ENCODE data around the gene SPINK6. TPM values are rescaled to one million over a fixed set of nuclear protein-coding genes. Genes with fewer than 3 reads are reported as not detected.

SPINK6 gene
- polyA plus RNA-seq, 1 donor (not counting 4 experiments of a cell fraction or from before 2014, with no cell fraction given), result 35.5 TPM

DNA sequence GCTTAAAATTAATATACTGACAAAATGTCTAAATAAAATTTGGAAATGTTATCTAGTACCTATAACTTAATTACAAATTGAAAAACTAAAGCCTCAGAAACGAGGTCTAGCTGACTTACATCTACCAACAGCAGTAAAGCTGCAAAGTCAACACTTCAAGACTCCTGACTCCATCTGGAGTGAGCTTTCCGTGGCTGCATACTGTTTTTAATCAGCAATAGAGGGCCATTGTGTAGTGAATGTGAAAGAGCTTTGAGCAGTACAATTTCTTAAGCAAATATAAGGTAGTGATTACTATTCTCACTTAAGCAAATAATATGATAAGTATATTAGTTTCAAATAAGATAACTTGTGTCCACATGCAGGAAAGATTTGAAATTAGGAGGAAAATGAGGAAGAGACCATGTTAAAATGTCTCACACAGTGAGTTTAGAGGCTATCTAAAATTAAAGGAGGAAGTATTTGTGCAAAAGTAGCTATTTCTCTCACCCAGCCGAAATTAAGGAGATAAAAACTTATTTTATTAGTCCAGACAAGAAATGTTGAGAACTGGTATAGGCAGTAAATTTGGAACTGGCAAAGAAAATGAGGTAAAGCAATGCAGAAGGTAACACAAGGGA is 6.4 kb downstream of the SPINK6 start:
- Histone ChIP-seq H3K9ac (ENCODE audit: control insufficient read depth, extremely low read depth, insufficient read depth, low read length) (no peak overlapping the region), H3K27ac (ENCODE audit: control insufficient read depth, insufficient read depth, low read length) (no peak overlapping the region), H3K4me3 (ENCODE audit: control insufficient read depth in 2 of 3, extremely low read depth in 1 of 3, insufficient read depth in 2 of 3, low read depth in 1 of 3, low read length in 3 of 3) (no peak overlapping the region), H4K20me1 (ENCODE audit: control insufficient read depth, extremely low read depth, insufficient read depth, low read length) (no peaks in the 10 kb centered on the region), H3K9me1 (ENCODE audit: control insufficient read depth, extremely low read depth, insufficient read depth, low read length) (no peaks in the 10 kb centered on the region), H3K4me2 (ENCODE audit: control insufficient read depth, extremely low read depth, insufficient read depth, low read depth, low read length) (peak overlapping the region; percentile 1), H3K79me2 (ENCODE audit: control insufficient read depth, insufficient read depth, low read length) (no peaks in the 10 kb centered on the region), H3K4me1 (ENCODE audit: control insufficient read depth, extremely low read depth, insufficient read depth, low read length) (peaks cover 18% of the 10 kb centered on the region), H2AFZ (ENCODE audit: control insufficient read depth, low read length) (peak overlapping the region; percentile 65), H3K27me3 (ENCODE audit: control insufficient read depth, extremely low read depth, insufficient read depth, low read length) (no peaks in the 10 kb centered on the region), H3K36me3 (ENCODE audit: control insufficient read depth in 2 of 2, extremely low read depth in 1 of 2, insufficient read depth in 2 of 2, low read length in 2 of 2) (peaks cover 0 to 2% of the 10 kb centered on the region in 2 experiments), H3K9me3 (ENCODE audit: control insufficient read depth, low read depth, low read length) (no peaks in the 10 kb centered on the region)
- FAIRE-seq (peak; percentile 43), DNase-seq (ENCODE audit: low read depth, low spot score) (no peak)
- no peak for TF ChIP-seq EZH2 (IDR thresholded peaks at IDR 0.05; ENCODE audit: low read length)
- TF ChIP-seq, protein P1, sequence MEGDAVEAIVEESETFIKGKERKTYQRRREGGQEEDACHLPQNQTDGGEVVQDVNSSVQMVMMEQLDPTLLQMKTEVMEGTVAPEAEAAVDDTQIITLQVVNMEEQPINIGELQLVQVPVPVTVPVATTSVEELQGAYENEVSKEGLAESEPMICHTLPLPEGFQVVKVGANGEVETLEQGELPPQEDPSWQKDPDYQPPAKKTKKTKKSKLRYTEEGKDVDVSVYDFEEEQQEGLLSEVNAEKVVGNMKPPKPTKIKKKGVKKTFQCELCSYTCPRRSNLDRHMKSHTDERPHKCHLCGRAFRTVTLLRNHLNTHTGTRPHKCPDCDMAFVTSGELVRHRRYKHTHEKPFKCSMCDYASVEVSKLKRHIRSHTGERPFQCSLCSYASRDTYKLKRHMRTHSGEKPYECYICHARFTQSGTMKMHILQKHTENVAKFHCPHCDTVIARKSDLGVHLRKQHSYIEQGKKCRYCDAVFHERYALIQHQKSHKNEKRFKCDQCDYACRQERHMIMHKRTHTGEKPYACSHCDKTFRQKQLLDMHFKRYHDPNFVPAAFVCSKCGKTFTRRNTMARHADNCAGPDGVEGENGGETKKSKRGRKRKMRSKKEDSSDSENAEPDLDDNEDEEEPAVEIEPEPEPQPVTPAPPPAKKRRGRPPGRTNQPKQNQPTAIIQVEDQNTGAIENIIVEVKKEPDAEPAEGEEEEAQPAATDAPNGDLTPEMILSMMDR (optimal IDR thresholded peaks at IDR 0.05 in 1 of 3, IDR thresholded peaks at IDR 0.05 in 1 of 3, conservative IDR thresholded peaks at IDR 0.05 in 1 of 3; ENCODE audit: extremely low read depth in 1 of 3, insufficient read depth in 2 of 3, low read length in 3 of 3), result no peak
- dilution Hi-C loops (cut with MboI; ENCODE audit: extremely low pct_ligation_motif_present, low sequenced_read_pairs), result no loop called here

DNA sequence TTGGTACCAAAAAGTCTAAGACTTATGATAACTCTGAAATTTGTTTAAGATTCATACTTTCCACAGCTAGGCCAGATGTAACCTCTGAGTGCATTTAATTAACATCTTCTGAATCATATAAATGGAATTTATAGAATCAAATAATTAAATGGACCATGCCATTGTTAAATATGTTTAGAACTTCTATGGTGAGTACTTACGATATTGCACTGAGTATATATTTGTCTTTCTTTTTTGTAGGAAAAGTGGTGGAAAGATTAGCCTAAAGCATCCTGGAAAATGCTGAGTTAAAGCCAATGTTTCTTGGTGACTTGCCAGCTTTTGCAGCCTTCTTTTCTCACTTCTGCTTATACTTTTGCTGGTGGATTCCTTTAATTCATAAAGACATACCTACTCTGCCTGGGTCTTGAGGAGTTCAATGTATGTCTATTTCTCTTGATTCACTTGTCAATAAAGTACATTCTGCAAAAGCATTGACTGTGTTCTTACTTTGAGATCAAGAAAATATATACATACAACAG is 11.9 kb downstream of the SPINK6 start:
- no peaks in the 10 kb centered on the region for H4K20me1 ChIP-seq (ENCODE audit: control insufficient read depth, extremely low read depth, insufficient read depth, low read length)
- H3K36me3 ChIP-seq (ENCODE audit: control insufficient read depth in 2 of 2, extremely low read depth in 1 of 2, insufficient read depth in 2 of 2, low read length in 2 of 2), result peaks cover 0 to 2% of the 10 kb centered on the region in 2 experiments
- H3K27me3 ChIP-seq (ENCODE audit: control insufficient read depth, extremely low read depth, insufficient read depth, low read length), result no peaks in the 10 kb centered on the region
- H2AFZ ChIP-seq (ENCODE audit: control insufficient read depth, low read length), result no peak overlapping the region
- H3K9me3 ChIP-seq (ENCODE audit: control insufficient read depth, low read depth, low read length), result no peaks in the 10 kb centered on the region
- no peak overlapping the region for H3K4me2 ChIP-seq (ENCODE audit: control insufficient read depth, extremely low read depth, insufficient read depth, low read depth, low read length)
- H3K4me1 ChIP-seq (ENCODE audit: control insufficient read depth, extremely low read depth, insufficient read depth, low read length), result no peaks in the 10 kb centered on the region
- dilution Hi-C loops (cut with MboI; ENCODE audit: extremely low pct_ligation_motif_present, low sequenced_read_pairs), result no loop called here
- H3K9me1 ChIP-seq (ENCODE audit: control insufficient read depth, extremely low read depth, insufficient read depth, low read length), result no peaks in the 10 kb centered on the region
- FAIRE-seq (no peak), DNase-seq (ENCODE audit: low read depth, low spot score) (no peak)
- H3K27ac ChIP-seq (ENCODE audit: control insufficient read depth, insufficient read depth, low read length), result no peak overlapping the region
- no peak overlapping the region for H3K4me3 ChIP-seq (ENCODE audit: control insufficient read depth in 2 of 3, extremely low read depth in 1 of 3, insufficient read depth in 2 of 3, low read depth in 1 of 3, low read length in 3 of 3)
- no peak overlapping the region for H3K9ac ChIP-seq (ENCODE audit: control insufficient read depth, extremely low read depth, insufficient read depth, low read length)
- TF ChIP-seq, protein P1 (optimal IDR thresholded peaks at IDR 0.05 in 1 of 3, IDR thresholded peaks at IDR 0.05 in 1 of 3, conservative IDR thresholded peaks at IDR 0.05 in 1 of 3; ENCODE audit: extremely low read depth in 1 of 3, insufficient read depth in 2 of 3, low read length in 3 of 3), result no peak
- TF ChIP-seq EZH2 (IDR thresholded peaks at IDR 0.05; ENCODE audit: low read length), result no peak
- no peaks in the 10 kb centered on the region for H3K79me2 ChIP-seq (ENCODE audit: control insufficient read depth, insufficient read depth, low read length)

Measured in keratinocyte (primary cell).